ENCODE results near the gene IL15RA.

DNA sequence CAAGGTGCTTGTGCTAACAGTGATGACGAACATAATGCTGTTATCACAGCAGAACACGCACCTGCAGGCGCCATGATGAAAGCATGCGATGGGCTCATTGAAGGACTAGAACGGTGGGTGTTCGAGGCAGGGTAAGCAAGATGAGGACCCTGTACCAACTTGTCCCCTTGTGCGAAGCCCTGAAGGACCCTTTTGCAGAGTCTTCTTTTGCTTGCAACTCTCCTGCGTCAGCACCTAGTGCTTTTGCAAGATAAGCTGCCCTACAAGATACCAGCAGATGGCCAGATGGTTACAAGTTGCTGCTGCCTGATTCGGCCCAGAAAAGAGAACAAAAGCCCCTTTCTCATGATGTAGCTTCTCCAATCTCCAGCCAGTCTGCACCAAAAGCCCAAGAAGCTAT, 4.2 kb upstream of the IL15RA start:
- TF ChIP-seq, protein P1, sequence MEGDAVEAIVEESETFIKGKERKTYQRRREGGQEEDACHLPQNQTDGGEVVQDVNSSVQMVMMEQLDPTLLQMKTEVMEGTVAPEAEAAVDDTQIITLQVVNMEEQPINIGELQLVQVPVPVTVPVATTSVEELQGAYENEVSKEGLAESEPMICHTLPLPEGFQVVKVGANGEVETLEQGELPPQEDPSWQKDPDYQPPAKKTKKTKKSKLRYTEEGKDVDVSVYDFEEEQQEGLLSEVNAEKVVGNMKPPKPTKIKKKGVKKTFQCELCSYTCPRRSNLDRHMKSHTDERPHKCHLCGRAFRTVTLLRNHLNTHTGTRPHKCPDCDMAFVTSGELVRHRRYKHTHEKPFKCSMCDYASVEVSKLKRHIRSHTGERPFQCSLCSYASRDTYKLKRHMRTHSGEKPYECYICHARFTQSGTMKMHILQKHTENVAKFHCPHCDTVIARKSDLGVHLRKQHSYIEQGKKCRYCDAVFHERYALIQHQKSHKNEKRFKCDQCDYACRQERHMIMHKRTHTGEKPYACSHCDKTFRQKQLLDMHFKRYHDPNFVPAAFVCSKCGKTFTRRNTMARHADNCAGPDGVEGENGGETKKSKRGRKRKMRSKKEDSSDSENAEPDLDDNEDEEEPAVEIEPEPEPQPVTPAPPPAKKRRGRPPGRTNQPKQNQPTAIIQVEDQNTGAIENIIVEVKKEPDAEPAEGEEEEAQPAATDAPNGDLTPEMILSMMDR (conservative IDR thresholded peaks at IDR 0.05; ENCODE audit: low read depth, low read length), result no peak
- no peak for TF ChIP-seq EZH2 (IDR thresholded peaks at IDR 0.05; ENCODE audit: low read length, unreplicated experiment)

Measured in PC-3 (cell line).